ENCODE data around the gene EPHA2.

GRCh38 chr1:16117936-16118335 is 37.9 kb downstream of the EPHA2 start:
- TF ChIP-seq POLR2AphosphoS5 (IDR thresholded peaks at IDR 0.05; ENCODE audit: low read depth, low read length) (no peak), REST (IDR thresholded peaks at IDR 0.05; ENCODE audit: insufficient read depth in 1 of 2, low read depth in 2 of 2, low read length in 2 of 2) (no peak)

Data from PFSK-1 (cell line).